HepG2 (cell line): ENCODE results near the gene SREK1. TPM values are rescaled to one million over a fixed set of nuclear protein-coding genes. Genes with fewer than 3 reads are reported as not detected.

Experiments used
- ETS1 ChIP-seq: sonication (generic); formaldehyde crosslinking; IDR thresholded peaks from 2 replicates; pipeline ENCODE4 v1.4.0; 2020; ENCODE audit warnings: missing genetic modification reagents
- HIVEP1 ChIP-seq: sonication (generic); formaldehyde crosslinking; IDR thresholded peaks from 2 replicates; pipeline ENCODE4 v1.4.0; 2020; ENCODE audit warnings: mild to moderate bottlenecking, missing genetic modification reagents
- HNRNPUL1 ChIP-seq: fragments of 200-400 bp; formaldehyde crosslinking; IDR thresholded peaks from 2 replicates; pipeline ENCODE4 v1.6.1; 2017; ENCODE audit warnings: low read depth, mild to moderate bottlenecking, low read length, moderate library complexity
- ISX ChIP-seq: sonication (generic); formaldehyde crosslinking; conservative IDR thresholded peaks from 2 replicates; pipeline ENCODE4 v1.5.0; 2020; ENCODE audit warnings: missing genetic modification reagents
- KMT2A ChIP-seq: sonication (generic); formaldehyde crosslinking; IDR thresholded peaks from 2 replicates; pipeline ENCODE4 v1.4.0; 2020; ENCODE audit warnings: missing genetic modification reagents
- NKX3-1 ChIP-seq: sonication (generic); formaldehyde crosslinking; IDR thresholded peaks from 2 replicates; pipeline ENCODE4 v1.5.0; 2020; ENCODE audit warnings: missing genetic modification reagents
- NR2F1 ChIP-seq, 2 experiments: fragments of 450-650 bp in 1 of 2; formaldehyde crosslinking in 1 of 2; IDR thresholded peaks; 2 replicates each; pipeline versions ENCODE4 v1.5.0 to v1.6.1; 2016 to 2020; ENCODE audit warnings: mild to moderate bottlenecking in 1 of 2, missing compliant biosample characterization in 1 of 2, missing genetic modification reagents in 1 of 2, moderate library complexity in 1 of 2
- RARA ChIP-seq: IDR thresholded peaks from 2 replicates; pipeline ENCODE4 v1.6.1; 2016; ENCODE audit warnings: missing genetic modification reagents, missing compliant biosample characterization
- RFX5 ChIP-seq: IDR thresholded peaks from 2 replicates; pipeline ENCODE4 v1.6.1; 2011; ENCODE audit warnings: low read depth, low read length, improper control_type of control experiment
- SKI ChIP-seq: fragments of 450-650 bp; IDR thresholded peaks from one replicate; pipeline ENCODE4 v1.6.1; 2018; ENCODE audit warnings: mild to moderate bottlenecking; ENCODE audit not compliant: partially characterized antibody
- TBX2 ChIP-seq: sonication (generic); formaldehyde crosslinking; IDR thresholded peaks from 2 replicates; pipeline ENCODE4 v1.5.0; 2020; ENCODE audit warnings: missing genetic modification reagents, mild to moderate bottlenecking, borderline replicate concordance
- TFDP2 ChIP-seq: sonication (generic); formaldehyde crosslinking; IDR thresholded peaks from 2 replicates; pipeline ENCODE4 v1.4.0; 2020; ENCODE audit warnings: missing genetic modification reagents
- ZNF12 ChIP-seq: sonication (generic); formaldehyde crosslinking; IDR thresholded peaks from 2 replicates; pipeline ENCODE4 v1.5.0; 2020; ENCODE audit warnings: missing genetic modification reagents
- ZNF234 ChIP-seq: sonication (generic); formaldehyde crosslinking; conservative IDR thresholded peaks from 2 replicates; pipeline ENCODE4 v1.5.1; 2020; ENCODE audit warnings: mild to moderate bottlenecking, missing genetic modification reagents
- ZNF280D ChIP-seq: sonication (generic); formaldehyde crosslinking; IDR thresholded peaks from 2 replicates; pipeline ENCODE4 v1.5.1; 2020; ENCODE audit warnings: mild to moderate bottlenecking, missing genetic modification reagents
- ZNF552 ChIP-seq: sonication (generic); formaldehyde crosslinking; IDR thresholded peaks from 2 replicates; pipeline ENCODE4 v1.9.0; 2022; ENCODE audit warnings: missing genetic modification reagents, mild to moderate bottlenecking, borderline replicate concordance
- ZNF605 ChIP-seq: sonication (generic); formaldehyde crosslinking; IDR thresholded peaks from 2 replicates; pipeline ENCODE4 v1.8.0; 2022; ENCODE audit warnings: mild to moderate bottlenecking, missing genetic modification reagents
- ZNF660 ChIP-seq: sonication (generic); formaldehyde crosslinking; IDR thresholded peaks from 2 replicates; pipeline ENCODE4 v1.5.1; 2020; ENCODE audit warnings: mild to moderate bottlenecking, low read depth, missing genetic modification reagents, borderline replicate concordance
- ZNF691 ChIP-seq: sonication (generic); formaldehyde crosslinking; IDR thresholded peaks from 2 replicates; pipeline ENCODE4 v1.4.0; 2020; ENCODE audit warnings: missing genetic modification reagents, low read depth, mild to moderate bottlenecking, borderline replicate concordance
- ZXDC ChIP-seq: sonication (generic); formaldehyde crosslinking; IDR thresholded peaks from 2 replicates; pipeline ENCODE4 v1.5.0; 2020; ENCODE audit warnings: mild to moderate bottlenecking, missing genetic modification reagents
- polyA plus RNA-seq, 8 experiments: library from polyadenylated mRNA; depleted of rRNA in 3 of 8; stranded (reverse) in 7 of 8; unstranded in 1 of 8; fragments of >200 nt; fragmentation: Illumina TruSeq in 4 of 8; extraction: Trizol in 4 of 8; gene quantifications; 2 replicates each; pipeline versions ENCODE4 v1.2.1 to v1.2.3, GENCODE V29; 2011 to 2016; ENCODE audit warnings: low read depth in 4 of 8, missing spikeins in 1 of 8, mixed read lengths in 1 of 8; ENCODE audit not compliant: insufficient read depth in 1 of 8
- total RNA-seq, 5 experiments: library from RNA; depleted of rRNA; stranded (reverse); fragments of >200 nt; fragmentation: Illumina TruSeq; extraction: Trizol; gene quantifications; 2 replicates each; pipeline ENCODE4 v1.2.3, GENCODE V29; 2016; ENCODE audit warnings: low read depth in 1 of 5

The SREK1 gene
- total and polyA plus RNA-seq, 2 of the 13 experiments (the other 11 are each of a cell fraction or from before 2014, with no cell fraction given), result 60.6 to 90.9 TPM

- no peak for TF ChIP-seq ZNF280D (CRISPR knock-in tag)
- peak; percentile 83 for TF ChIP-seq SKI
- TF ChIP-seq KMT2A (CRISPR knock-in tag), result peak; percentile 87
- no peak for TF ChIP-seq RFX5
- no peak; the same call in 1 of the 2 replicates for TF ChIP-seq RARA
- TF ChIP-seq ZNF691, result no peak
- no peak for TF ChIP-seq ZXDC (CRISPR knock-in tag)
- peak; percentile 93 for TF ChIP-seq TBX2 (CRISPR knock-in tag)
- peak; percentile 43; the same call in 1 of the 2 replicates for TF ChIP-seq NKX3-1 (CRISPR knock-in tag)
- no peak for TF ChIP-seq ZNF12
- TF ChIP-seq HNRNPUL1, result 0 out of 2 replicates have a peak, but pooled peaks have one; percentile 60
- TF ChIP-seq ETS1 (CRISPR knock-in tag), result no peak
- no peak for TF ChIP-seq ZNF552 (CRISPR knock-in tag)
- TF ChIP-seq ZNF234, result peak; percentile 88; the same call in 1 of the 2 replicates
- TF ChIP-seq TFDP2 (CRISPR knock-in tag), result peak; percentile 77
- TF ChIP-seq ZNF605 (CRISPR knock-in tag), result peak; percentile 98
- no peak for TF ChIP-seq ZNF660 (CRISPR knock-in tag)
- TF ChIP-seq ISX (CRISPR knock-in tag), result no peak
- 0 out of 2 replicates have a peak, but pooled peaks have one; percentile 28 for TF ChIP-seq HIVEP1
- no peak; a peak in 1 of 4 replicates for TF ChIP-seq NR2F1 (CRISPR knock-in tag; IDR thresholded peaks at IDR 0.05)
Measured at GRCh38 chr5:66144074-66144833, at the start of gene SREK1 (continued).
